GM21526 (cell line): ENCODE data around the gene OAF.

ENCODE experiments used
- ATAC-seq: cut with Tn5 transposase; IDR thresholded peaks from one replicate; pipeline ENCODE4 v1.9.1; 2021; ENCODE audit warnings: moderate library complexity; ENCODE audit not compliant: unreplicated experiment, low FRiP score

The OAF gene

DNA sequence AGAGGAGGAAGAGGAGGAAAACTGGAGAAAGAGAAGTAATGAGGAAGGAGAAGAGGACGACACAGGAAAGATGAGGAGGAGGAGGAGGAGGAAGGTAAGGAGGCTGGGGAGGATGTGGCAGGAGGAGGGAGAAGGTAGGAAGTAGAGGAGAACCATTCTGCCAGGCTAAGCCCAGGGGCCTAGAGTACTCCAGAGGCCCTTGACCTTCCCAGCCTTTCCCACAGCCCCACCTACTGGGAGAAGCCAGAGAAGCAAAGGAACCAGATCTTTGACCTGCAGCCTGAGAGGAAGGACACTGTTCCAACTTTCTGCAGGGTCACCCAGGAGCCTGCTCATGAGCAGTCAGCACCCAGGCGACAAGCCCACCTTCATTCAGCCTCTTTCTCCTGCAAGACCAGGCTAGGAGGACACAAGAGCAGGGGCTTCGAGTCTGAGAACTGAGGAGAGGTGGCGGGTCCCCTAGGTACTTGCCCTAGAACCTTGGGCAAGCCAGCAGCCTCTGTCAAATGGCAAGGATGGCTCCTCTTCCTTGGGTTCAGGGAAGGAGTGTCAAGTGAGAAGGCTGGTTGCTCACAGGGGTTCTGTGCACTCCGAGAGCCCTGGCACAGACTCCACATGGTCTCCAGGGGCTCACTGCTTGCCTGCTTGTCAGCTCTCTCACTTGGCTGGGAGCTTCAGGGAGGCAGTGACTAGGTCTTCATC is 27.9 kb upstream of the OAF start:
- no peak for ATAC-seq

DNA sequence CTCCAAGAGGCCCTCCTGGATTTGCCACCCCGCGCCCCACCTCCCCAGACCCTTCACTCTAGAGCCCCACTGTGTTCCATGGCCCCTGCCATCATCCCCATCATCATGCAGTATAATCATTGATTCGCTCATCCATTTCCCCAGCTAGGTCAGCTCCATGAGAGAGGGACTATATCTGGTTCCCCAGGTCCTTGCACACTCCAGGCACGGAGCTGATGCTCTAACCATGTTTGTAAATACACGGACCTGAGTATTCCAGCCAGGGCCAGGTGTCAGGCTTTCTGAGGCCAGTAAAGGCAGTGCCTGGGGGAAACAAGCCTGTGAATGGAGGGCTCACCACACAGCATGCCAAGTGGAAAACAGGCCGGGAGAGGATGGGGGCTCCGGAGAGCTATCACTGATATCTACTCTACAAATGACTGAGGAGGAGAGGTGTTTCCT is 27.1 kb upstream of the OAF start:
- ATAC-seq: no peak

DNA sequence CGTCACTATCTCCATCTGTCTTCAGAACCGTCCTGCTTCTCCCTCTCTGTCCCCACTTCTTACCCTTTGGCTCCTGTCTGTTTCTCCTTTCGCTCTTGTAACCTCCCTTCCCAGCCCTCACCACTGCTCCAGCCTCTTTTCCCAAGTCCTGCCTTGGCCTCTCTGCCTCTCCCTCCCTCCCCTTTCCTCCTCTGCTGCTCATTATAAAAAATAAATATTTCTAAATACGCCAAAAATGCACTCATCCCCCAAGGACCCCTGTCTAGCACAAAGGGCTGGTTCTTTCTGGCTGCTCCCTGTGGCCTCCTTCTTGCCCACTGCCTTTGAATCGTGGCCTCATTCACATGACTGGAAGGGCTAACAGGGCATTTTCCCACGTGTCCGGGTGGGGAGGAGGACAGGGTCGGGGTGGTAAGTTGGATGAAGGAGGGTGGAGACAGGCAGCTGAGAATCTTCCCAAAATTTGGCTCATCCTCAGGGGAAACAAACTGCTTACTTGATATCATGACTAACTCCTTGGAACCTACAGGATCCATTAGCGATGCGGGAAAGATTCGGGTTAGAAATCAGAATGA is 26.4 kb upstream of the OAF start:
- no peak for ATAC-seq

DNA sequence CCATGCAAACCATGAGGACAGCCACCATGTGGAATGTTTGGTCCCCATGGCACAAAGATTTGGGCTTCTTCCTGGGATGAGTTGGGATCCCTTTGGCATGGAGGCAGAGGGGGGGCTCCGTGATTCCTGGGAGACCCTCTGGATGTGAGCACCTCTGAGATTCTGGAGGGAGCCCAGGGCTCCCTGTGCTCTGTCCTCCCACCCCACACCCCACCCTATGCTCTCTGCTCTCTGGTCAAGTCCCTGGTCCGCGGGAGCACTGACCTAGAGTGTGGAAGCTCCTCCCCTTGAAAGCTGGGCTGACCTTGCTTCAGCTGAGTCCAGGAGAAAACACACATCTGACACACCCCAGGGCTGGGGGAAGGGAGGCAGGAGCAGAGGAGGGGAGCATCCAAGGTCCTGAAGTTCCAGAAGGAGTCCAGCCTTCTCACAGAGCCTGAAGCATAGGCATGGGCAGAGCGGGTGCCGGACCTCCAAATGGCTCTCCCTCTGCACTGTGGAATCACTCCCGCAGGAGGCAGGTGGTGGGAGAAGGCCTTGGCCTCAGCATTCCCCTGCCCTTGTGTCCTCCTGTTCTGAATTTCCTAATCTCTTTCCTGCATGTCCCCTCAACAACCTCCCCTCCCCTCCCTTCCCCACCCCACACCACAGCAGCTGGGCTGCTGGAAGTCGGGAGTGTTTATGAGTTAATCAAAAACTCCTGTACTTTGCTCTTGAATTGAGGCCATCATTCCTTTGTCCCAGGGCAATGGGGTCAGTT is 25.7 kb upstream of the OAF start:
- no peak for ATAC-seq

DNA sequence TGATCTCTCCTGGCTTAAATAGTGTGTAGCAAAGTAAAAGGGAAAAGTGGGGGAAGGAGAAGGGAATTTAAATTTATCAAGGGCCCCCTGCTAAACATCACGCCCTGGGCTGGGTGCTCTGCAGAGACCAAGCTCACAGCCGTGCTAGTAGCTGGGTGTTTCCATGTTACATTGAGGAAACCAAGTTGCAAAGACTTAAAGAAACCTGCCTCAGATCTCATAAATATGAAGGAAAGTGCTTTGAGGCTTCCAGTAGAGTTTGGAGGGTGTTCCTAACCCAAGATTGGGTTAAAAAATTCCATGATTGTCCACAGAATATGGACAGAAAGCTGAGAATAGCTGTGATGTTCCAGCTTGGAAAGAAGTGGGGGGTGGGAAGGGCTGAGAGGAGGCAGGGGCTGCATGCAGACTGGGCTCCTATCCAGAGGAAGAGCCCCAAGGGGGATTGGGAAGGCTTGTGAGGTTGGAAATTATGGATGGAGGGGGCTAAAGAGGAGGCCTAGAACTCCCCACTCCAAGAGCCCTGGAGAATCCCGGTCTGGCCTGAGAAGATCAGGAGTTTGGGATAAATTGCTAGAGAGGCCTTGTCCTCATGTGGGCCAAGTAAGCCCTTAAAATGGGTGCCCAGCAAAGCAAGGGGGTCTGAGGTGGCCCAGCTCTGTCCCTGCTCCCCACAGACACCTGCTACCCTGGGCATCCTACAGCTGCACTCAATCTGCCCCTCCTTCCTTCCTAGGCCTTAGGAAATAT is 25.0 kb upstream of the OAF start:
- ATAC-seq: no peak

DNA sequence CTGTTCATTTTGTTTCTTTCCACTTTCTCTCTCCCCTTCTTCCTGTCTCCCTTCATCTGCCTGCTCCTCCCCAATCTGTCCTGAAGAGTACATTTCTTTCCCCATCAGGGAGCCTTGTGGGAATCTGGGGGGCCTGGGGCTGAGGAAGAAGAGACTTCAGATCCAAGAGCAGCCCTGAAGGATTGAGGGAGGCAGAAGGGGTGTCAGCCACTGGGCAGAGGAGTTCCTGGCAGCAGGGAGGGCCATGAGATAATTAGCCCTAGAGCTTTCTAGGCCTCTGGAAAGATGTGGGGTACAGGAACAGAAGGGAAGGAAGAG is 24.4 kb upstream of the OAF start:
- no peak for ATAC-seq

DNA sequence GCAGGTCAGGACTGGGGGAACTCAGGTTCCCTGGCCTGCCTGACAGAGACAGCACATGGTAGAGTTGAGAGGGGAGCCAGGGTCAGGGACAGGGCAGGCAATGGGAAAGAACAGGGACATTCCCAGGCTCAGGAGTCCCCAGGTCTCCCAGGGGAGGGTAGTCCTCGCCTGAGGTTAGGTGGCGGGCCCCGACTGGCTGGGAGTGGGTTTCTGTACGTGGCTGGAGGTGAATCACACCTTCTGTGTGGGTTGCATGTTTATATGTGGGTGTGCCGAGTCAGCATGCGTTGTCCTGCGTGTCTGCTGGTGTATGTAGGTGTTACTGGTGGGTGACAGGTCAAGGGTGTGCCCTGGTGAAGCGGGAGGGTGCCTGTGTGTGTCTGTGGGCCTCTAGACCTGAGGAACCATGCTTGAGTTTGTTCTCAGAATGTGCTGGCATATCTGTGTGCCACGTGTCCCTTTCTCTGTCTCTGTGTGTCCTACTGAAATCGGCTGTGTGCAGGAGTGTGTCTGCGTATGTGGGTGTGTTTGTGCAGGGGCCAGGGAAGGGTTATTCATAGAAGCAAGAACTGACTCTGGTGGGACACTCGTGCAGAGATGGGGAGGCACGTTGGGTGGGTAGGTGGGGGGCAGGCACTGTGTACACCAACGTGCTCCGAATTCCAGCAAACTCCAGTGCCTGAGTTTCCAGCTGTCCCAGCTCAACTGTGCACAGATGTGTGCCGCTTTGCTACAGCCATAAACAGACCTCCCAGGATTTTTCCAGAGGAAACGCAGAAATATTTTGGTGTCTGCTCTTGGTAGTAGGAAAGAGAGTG is 23.8 kb upstream of the OAF start:
- no peak for ATAC-seq

DNA sequence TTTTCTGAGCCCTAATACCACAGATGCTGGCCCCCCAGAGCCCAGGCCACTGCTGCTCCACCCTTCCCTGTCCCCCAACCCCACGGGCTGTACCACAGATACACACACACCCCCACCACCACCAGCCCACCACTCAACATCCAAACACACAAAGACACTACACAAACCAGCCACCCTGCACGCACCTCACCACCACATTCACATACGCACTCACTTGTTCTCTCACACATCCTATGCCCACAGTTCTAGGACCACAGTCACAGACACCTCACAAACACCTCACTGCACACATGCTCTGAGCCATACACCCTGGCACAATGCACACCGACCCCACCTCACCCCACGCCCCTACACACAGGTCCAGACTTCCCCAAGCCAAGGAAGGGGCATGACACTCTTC is 22.5 kb upstream of the OAF start:
- no peak for ATAC-seq

DNA sequence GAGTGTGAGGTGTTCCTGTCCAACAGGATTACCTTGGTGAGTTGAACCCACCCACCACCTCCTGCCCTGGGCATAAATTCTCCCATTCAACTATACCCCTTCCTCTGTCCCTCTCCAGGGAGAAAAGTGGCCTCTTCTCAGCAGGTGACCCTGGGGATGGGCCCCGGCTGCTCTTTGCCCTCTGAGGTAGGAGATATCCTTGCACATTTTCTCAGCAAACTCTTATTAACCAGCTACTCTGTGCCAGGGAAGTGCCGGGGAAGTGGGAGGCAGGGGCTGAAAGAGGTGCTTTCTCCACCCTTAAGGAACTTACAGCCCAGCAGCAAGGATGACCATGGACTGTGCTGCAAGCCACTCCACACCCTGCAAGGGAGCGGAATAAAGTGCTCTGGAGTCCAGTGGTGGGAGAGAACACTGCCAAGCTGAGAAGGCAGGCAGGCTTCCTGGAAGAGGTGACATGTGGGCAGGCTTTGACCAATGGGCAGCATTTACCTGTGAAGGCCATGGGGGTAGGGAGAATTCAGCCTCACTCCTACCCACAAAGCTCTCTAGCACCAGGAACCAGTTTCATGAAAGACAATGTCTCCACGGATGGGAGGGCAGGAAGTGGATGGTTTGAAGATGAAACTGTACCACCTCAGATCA is 21.9 kb upstream of the OAF start:
- ATAC-seq: no peak

DNA sequence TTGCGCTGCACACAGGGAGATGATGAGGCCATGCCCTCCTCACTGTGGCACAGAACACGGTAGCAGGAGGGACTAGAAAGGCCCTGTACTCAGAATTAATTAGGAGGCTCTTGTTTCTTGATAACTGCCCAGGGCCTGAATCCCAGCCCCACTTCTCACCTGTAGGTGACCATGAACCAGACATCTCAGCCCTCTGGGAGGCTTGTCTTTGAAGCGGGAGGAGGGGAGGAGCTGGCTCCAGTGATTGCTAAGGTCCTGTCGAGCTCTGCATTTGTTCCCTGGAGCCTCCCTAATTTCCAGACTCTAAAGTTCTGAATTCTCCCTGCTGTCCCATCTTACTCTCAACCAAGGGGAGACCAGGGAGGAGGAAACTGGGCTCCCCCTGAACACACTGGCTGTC is 19.8 kb upstream of the OAF start:
- ATAC-seq: no peak

DNA sequence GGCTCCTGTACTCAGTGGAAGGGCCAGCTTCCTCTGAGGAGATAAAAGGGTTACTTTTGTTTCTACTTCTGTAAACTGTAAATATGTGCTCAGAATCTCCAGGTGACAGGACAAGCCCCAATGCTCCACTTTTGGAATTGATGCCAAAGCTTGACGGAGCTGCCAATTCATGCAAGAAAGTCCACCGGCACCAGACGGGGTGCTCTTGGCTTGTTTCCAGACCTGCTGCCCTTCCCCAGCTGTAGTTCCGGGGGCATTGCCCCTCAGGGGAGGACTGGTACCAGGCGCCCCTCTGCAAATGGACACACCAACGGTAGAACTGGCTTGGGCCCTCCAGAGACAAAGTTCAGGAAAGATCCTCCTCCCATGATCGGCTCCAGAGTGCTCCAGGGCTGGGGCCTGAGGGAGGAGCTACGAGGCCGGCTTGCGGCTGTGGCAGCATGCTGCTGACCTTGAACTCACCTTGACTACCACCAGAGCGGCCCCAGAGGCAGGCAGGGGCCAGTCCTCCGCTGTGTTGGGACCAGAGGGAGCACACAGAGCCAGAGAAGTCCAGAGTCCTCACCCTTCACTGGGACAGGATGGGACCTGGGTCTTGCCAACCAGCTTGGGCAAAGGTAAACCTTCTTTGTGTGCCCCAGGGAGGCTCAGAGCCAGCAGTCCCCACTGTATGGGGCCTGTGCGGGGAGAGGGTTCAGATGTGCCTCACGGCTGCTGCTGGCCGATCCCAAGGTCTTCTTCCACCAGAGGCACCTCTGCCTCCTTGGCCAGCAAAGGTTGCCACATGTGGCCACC is 17.8 kb upstream of the OAF start:
- no peak for ATAC-seq

DNA sequence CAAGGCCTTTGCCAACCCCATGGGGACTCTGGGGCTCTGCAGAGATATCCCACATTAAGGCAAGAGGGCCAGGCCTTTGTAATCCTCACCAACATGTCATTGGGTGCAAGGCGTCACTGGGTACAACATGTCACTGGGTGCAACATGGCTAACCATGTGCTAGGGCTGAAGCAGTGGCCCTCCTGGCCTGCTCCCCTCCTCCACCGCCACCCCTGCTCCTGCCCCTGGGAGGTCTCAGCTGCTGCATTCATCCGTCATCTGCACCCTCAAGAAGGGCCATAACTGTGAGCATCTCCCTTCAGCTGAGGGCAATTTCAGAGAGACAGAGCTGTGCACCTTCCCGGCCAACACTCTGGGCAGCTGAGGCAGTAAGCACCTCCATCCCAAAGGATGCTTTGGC is 16.7 kb upstream of the OAF start:
- ATAC-seq: no peak

DNA sequence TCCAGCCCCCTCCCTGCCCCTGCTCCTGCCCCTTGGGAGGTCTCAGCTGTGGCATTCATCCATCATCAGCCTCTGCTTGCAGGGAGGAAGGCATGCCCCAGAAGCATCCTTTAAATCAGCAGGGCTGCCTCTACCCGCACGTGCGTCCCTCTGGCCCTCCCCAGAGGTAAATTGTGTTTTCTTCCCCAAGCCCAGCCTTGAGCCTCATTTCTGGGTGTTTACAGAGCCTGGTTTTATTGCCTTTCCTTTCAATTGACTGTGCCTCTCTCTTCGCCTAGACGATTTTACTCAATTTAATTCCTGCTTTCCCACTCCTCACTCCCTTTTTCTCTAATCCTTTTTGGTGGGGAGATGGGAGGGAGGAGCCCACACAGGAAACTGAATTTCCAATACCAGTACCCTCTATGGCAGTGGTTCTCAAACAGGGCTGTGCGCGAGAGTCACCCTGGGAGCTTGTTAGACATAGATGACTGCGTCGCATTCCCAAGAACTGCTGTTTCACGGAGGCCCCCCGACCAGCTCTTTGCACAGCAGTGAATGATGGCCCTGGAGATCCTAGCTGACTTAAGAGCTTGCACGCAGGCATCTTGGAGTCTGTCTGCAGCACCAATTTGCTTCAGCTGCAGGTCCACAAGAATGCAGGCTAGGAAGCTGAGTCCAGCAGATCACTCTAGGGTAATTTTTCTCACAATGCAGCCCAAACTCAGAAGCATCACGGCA is 15.1 kb upstream of the OAF start:
- ATAC-seq: no peak

DNA sequence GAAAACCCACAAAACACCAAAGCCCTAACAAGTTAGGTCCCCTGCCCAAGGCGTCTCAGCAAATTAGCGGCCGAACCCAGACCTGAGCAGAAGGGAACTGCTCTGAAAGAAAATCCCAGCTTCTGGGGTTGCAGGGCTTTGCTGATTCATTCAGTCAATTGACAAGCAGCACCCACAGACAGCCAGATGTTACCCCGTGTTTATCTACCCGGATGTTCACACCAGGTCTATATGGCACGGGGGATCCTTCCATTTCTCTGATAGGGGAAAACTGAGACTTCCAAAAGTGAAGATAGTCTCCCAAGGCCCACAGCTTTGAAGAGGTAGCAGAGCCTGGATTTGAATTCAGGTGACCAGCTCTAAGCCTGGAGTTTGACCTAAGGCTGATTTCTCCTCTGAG is 14.0 kb upstream of the OAF start:
- no peak for ATAC-seq

DNA sequence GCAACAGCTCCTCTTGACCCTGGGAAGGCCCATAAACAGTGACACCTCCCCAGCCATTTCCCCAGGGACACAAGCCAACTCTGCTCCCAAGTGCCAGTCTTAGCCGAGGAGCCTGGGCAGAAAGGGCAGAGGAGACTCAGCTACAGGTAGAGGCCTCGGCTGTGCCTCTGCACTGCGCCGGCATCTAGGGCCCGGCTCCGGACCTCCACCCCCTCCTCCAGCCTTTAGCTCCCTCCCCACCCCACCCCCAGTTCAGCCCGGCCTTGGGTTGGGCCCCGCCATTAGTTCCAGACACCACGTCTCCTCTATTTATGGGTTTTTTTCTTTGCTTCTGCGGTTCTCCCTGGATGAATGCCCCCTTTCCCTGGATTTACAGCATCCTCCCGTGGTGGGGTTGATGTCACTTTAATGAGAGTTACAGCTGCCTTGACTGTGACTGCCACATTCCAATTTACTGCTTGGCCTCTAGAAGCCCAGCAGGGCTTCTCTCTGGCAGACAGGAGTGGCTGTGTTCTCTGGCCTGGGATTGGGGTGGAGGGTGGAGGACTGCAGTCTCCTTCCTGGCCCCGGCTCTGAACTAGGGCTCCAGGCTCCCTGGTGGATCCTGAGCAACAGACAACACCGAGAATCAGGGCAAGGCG is 13.5 kb upstream of the OAF start:
- no peak for ATAC-seq

DNA sequence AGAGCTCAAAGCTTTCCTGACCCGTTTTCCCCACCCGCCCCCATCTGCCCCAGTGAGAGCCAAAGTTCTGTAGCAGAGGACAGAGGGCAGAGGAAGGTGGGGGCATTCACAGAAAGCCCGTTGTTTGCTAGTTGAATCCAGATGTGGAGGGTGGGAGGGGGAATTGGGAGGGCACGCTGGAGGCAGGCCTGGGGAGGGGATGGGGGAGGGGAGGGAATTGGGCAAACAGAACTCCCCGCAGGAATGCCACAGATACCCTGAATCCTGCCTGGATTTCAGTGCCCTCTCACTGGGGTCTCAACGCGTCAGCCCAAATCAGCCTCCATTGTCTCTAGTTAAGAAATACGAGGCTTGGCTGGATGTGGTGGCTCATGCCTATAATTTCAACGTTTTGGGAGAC is 12.9 kb upstream of the OAF start:
- no peak for ATAC-seq

DNA sequence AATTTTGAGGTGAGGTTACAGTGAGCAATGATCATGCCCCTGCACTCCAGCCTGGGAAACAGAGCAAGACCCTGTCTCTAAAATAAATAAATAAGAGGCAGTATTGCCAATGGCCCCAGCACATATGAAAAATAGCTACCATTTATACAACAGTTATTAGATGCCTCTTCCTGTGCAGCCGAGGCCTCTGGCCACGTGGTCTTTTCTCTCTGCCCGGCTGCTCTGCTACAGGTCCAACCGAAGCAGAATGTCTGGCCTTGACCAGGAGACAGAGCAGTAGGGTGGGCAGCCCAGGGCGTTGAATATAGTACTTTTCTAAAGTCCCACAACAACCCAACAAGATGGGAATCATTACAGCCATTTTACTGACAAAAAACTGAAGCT is 12.4 kb upstream of the OAF start:
- ATAC-seq: no peak

DNA sequence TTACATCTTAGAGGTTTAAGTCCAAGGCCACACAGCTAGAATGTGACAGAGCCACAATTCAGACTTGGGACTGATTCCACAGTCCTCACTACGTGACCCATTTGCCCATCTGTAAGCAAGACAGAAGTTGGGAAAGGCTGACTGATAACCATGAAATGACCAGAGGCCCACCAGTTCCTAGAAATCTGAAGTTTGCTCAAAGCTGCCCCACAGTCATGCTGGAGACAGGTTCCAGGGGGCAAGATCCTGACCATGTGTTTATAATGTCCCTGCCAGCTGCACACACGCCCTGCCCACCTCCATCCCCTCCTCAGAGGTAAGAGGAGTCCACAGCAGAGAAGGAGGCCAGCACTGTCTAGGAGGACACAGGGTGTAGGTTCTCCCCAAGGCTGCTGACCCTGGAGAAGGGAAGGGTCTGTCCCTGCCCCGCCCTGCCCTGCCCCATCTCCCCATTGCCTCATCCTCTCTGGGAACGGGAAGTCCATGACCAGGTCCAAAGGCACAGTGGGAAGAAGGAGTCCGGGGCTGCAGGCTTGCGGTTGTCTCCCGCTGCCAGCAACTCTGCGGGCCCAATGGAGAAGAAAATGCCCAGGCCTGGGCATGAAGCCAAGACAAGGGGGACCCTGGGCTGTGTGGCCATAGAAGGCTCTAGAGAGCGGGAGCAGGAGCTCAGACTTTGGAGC is 11.9 kb upstream of the OAF start:
- no peak for ATAC-seq
